Lower leg skin (tissue), 3 donors: ENCODE data around the gene IRF1.

ENCODE experiments used
- POLR2A ChIP-seq, 2 donors: fragments of 450-650 bp; IDR thresholded peaks; one replicate each; pipeline ENCODE4 v1.6.1; 2016 to 2017; ENCODE audit warnings: antibody characterized with exemption in 2 of 2, mild to moderate bottlenecking in 1 of 2, moderate library complexity in 1 of 2
- TF ChIP-seq, protein P1 (sequence below), 3 donors: fragments of 450-650 bp; IDR thresholded peaks; one replicate each; pipeline ENCODE4 v1.5.1; 2016; ENCODE audit warnings: antibody characterized with exemption in 3 of 3, mild to moderate bottlenecking in 3 of 3, moderate library complexity in 2 of 3

GRCh38 chr5:132433141-132433540, 57.4 kb downstream of the IRF1 start:
- TF ChIP-seq, protein P1, sequence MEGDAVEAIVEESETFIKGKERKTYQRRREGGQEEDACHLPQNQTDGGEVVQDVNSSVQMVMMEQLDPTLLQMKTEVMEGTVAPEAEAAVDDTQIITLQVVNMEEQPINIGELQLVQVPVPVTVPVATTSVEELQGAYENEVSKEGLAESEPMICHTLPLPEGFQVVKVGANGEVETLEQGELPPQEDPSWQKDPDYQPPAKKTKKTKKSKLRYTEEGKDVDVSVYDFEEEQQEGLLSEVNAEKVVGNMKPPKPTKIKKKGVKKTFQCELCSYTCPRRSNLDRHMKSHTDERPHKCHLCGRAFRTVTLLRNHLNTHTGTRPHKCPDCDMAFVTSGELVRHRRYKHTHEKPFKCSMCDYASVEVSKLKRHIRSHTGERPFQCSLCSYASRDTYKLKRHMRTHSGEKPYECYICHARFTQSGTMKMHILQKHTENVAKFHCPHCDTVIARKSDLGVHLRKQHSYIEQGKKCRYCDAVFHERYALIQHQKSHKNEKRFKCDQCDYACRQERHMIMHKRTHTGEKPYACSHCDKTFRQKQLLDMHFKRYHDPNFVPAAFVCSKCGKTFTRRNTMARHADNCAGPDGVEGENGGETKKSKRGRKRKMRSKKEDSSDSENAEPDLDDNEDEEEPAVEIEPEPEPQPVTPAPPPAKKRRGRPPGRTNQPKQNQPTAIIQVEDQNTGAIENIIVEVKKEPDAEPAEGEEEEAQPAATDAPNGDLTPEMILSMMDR (IDR thresholded peaks at IDR 0.05), result no peak
- TF ChIP-seq POLR2A (IDR thresholded peaks at IDR 0.05), result no peak
